H9 (cell line): ENCODE data around the gene MLC1. TPM values are rescaled to one million over a fixed set of nuclear protein-coding genes. Genes with fewer than 3 reads are reported as not detected.

Experiments used
- DNase-seq: peaks from one replicate; pipeline ENCODE4 v3.0.0-alpha.2; 2017
- H2AFZ ChIP-seq: one replicate; pipeline ENCODE4 v1.6.1; 2013; ENCODE audit warnings: mild to moderate bottlenecking, low read length, control low read depth, moderate library complexity
- H2AK5ac ChIP-seq: 2 replicates; pipeline ENCODE4 v1.6.1; 2013; ENCODE audit warnings: low read length, control low read depth, mixed read lengths; ENCODE audit not compliant: insufficient read length
- H2BK120ac ChIP-seq: one replicate; pipeline ENCODE4 v1.6.1; 2013; ENCODE audit warnings: low read depth, mild to moderate bottlenecking, low read length, control low read depth, inconsistent platforms; ENCODE audit not compliant: poor library complexity, severe bottlenecking
- H2BK12ac ChIP-seq: 2 replicates; pipeline ENCODE4 v1.6.1; 2013; ENCODE audit warnings: low read length, control low read depth, mixed read lengths, low read depth; ENCODE audit not compliant: insufficient read length
- H2BK15ac ChIP-seq: 2 replicates; pipeline ENCODE4 v1.6.1; 2013; ENCODE audit warnings: low read depth, low read length, control low read depth
- H2BK20ac ChIP-seq: one replicate; pipeline ENCODE4 v1.6.1; 2013; ENCODE audit warnings: low read depth, mild to moderate bottlenecking, low read length, control low read depth, inconsistent platforms; ENCODE audit not compliant: poor library complexity, severe bottlenecking
- H2BK5ac ChIP-seq: 2 replicates; pipeline ENCODE4 v1.6.1; 2013; ENCODE audit warnings: low read length, control low read depth, mixed read lengths; ENCODE audit not compliant: insufficient read length
- H3K14ac ChIP-seq: 2 replicates; pipeline ENCODE4 v1.6.1; 2013; ENCODE audit warnings: low read length, control low read depth; ENCODE audit not compliant: insufficient read depth
- H3K18ac ChIP-seq: 2 replicates; pipeline ENCODE4 v1.6.1; 2013; ENCODE audit warnings: low read depth, mild to moderate bottlenecking, mixed read lengths, low read length, control low read depth; ENCODE audit not compliant: insufficient read length
- H3K23ac ChIP-seq: 2 replicates; pipeline ENCODE4 v1.6.1; 2013; ENCODE audit warnings: low read length, control low read depth, mixed read lengths, low read depth; ENCODE audit not compliant: insufficient read length
- H3K23me2 ChIP-seq: 2 replicates; pipeline ENCODE4 v1.6.1; 2013; ENCODE audit warnings: low read depth, mild to moderate bottlenecking, mixed read lengths, low read length, control low read depth; ENCODE audit not compliant: insufficient read length, poor library complexity, severe bottlenecking
- H3K27ac ChIP-seq: 2 replicates; pipeline ENCODE4 v1.5.1; 2013; ENCODE audit warnings: low read length, control low read depth, mixed read lengths, low read depth; ENCODE audit not compliant: insufficient read length
- H3K27me3 ChIP-seq: 2 replicates; pipeline ENCODE4 v1.6.1; 2013; ENCODE audit warnings: low read length, control low read depth, inconsistent platforms; ENCODE audit not compliant: insufficient read depth
- H3K4ac ChIP-seq: 2 replicates; pipeline ENCODE4 v1.6.1; 2013; ENCODE audit warnings: low read depth, mild to moderate bottlenecking, control low read depth, inconsistent platforms, low read length, moderate library complexity
- H3K4me1 ChIP-seq: 2 replicates; pipeline ENCODE4 v1.6.1; 2013; ENCODE audit warnings: low read length, control low read depth, inconsistent platforms; ENCODE audit not compliant: insufficient read depth
- H3K4me2 ChIP-seq: 2 replicates; pipeline ENCODE4 v1.6.1; 2013; ENCODE audit warnings: low read length, control low read depth, mixed read lengths; ENCODE audit not compliant: insufficient read length, insufficient read depth
- H3K56ac ChIP-seq: 2 replicates; pipeline ENCODE4 v1.6.1; 2013; ENCODE audit warnings: low read depth, mild to moderate bottlenecking, mixed read lengths, low read length, control low read depth; ENCODE audit not compliant: insufficient read length
- H3K79me1 ChIP-seq: 2 replicates; pipeline ENCODE4 v1.6.1; 2013; ENCODE audit warnings: low read depth, mild to moderate bottlenecking, moderate library complexity, low read length, control low read depth, inconsistent platforms; ENCODE audit not compliant: insufficient read depth, poor library complexity, severe bottlenecking
- H3K79me2 ChIP-seq: 2 replicates; pipeline ENCODE4 v1.6.1; 2013; ENCODE audit warnings: low read length, control low read depth, inconsistent platforms; ENCODE audit not compliant: insufficient read depth
- H3K9ac ChIP-seq: 2 replicates; pipeline ENCODE4 v1.6.1; 2013; ENCODE audit warnings: low read length, control low read depth, mixed read lengths; ENCODE audit not compliant: insufficient read length; ENCODE audit errors: extremely low read depth
- H3K9me3 ChIP-seq: one replicate; pipeline ENCODE4 v1.6.1; 2013; ENCODE audit warnings: low read depth, low read length, inconsistent platforms; ENCODE audit not compliant: control insufficient read depth
- H3T11ph ChIP-seq: one replicate; pipeline ENCODE4 v1.6.1; 2013; ENCODE audit warnings: mild to moderate bottlenecking, low read length, control low read depth, inconsistent platforms
- H4K20me1 ChIP-seq: one replicate; pipeline ENCODE4 v1.6.1; 2013; ENCODE audit not compliant: control insufficient read depth, insufficient read length, insufficient read depth
- H4K5ac ChIP-seq: 2 replicates; pipeline ENCODE4 v1.6.1; 2013; ENCODE audit warnings: low read depth, mild to moderate bottlenecking, mixed read lengths, low read length, control low read depth; ENCODE audit not compliant: insufficient read length
- H4K8ac ChIP-seq: replicated peaks from 2 replicates; pipeline ENCODE4 v1.6.1; 2013; ENCODE audit warnings: low read length, control low read depth, mixed read lengths, low read depth; ENCODE audit not compliant: insufficient read length
- H4K91ac ChIP-seq: 2 replicates; pipeline ENCODE4 v1.6.1; 2013; ENCODE audit warnings: low read depth, mild to moderate bottlenecking, moderate library complexity, mixed read lengths, low read length, control low read depth; ENCODE audit not compliant: insufficient read length
- H3K27ac Mint-ChIP-seq, 3 experiments: 2 replicates in 2 of 3; 3 replicates in 1 of 3; pipeline ENCODE4 v1.8.0; 2020 to 2021; ENCODE audit warnings: mixed read lengths in 3 of 3, mild to moderate bottlenecking in 1 of 3, moderate library complexity in 1 of 3
- H3K27me3 Mint-ChIP-seq: 2 replicates; pipeline ENCODE4 v1.8.0; 2021; ENCODE audit warnings: low read depth, mild to moderate bottlenecking, moderate library complexity, mixed read lengths
- H3K36me3 Mint-ChIP-seq, 3 experiments: 2 replicates in 2 of 3; 3 replicates in 1 of 3; pipeline ENCODE4 v1.8.0; 2020 to 2021; ENCODE audit warnings: low read depth in 3 of 3, mixed read lengths in 3 of 3; ENCODE audit not compliant: insufficient read depth in 1 of 3
- H3K4me1 Mint-ChIP-seq, 2 experiments: 2 replicates each; pipeline ENCODE4 v1.8.0; 2020; ENCODE audit warnings: mixed read lengths in 2 of 2
- H3K4me3 Mint-ChIP-seq, 2 experiments: 2 replicates in 1 of 2; 3 replicates in 1 of 2; pipeline ENCODE4 v1.8.0; 2020 to 2021; ENCODE audit warnings: mild to moderate bottlenecking in 2 of 2, mixed read lengths in 2 of 2, moderate library complexity in 1 of 2
- H3K9me3 Mint-ChIP-seq, 2 experiments: 2 replicates in 1 of 2; 3 replicates in 1 of 2; pipeline ENCODE4 v1.8.0; 2020; ENCODE audit warnings: mild to moderate bottlenecking in 2 of 2, mixed read lengths in 2 of 2, moderate library complexity in 1 of 2
- CTCF ChIP-seq: fragments of 200-600 bp; sonication (generic); conservative IDR thresholded peaks from 3 replicates; pipeline ENCODE4 v1.8.0; 2021; ENCODE audit warnings: antibody characterized with exemption, mild to moderate bottlenecking
- WGBS: extraction: QIAGEN DNeasy Blood & Tissue Kit; methylation state at CpG from one replicate; pipeline ENCODE4 v1.1.7; 2013; ENCODE audit warnings: missing lambda C conversion rate, low lambda C conversion rate, mixed read lengths; ENCODE audit not compliant: insufficient read length; ENCODE audit errors: extremely low coverage; 5-methylcytosine and 5-hydroxymethylcytosine counted together
- total RNA-seq: library from RNA; stranded (reverse); gene quantifications from 2 replicates; pipeline ENCODE4 v1.2.1, GENCODE V29; 2021

The MLC1 gene
- total RNA-seq, 1 experiment from 2014 or later, result not detected

- no peaks in the 10 kb centered on the region for H3K79me1 ChIP-seq
- H4K5ac ChIP-seq, result no peak overlapping the region
- H2AFZ ChIP-seq, result no peak overlapping the region
- H3K9ac ChIP-seq, result no peak overlapping the region
- no peaks in the 10 kb centered on the region for H3K27me3 Mint-ChIP-seq
- no peak overlapping the region for H3K4me2 ChIP-seq
- no peak overlapping the region for H2BK20ac ChIP-seq
- H3K23me2 ChIP-seq, result no peaks in the 10 kb centered on the region
- H3K27ac ChIP-seq, result no peak overlapping the region
- H2BK120ac ChIP-seq, result no peak overlapping the region
- H4K91ac ChIP-seq, result no peak overlapping the region
- no peaks in the 10 kb centered on the region for H4K20me1 ChIP-seq
- no peak overlapping the region for H2AK5ac ChIP-seq
- no peaks in the 10 kb centered on the region for H3K27me3 ChIP-seq
- no peak overlapping the region for H3K18ac ChIP-seq
- no peak overlapping the region for H2BK12ac ChIP-seq
- H3K23ac ChIP-seq, result no peak overlapping the region
- no peak overlapping the region for H2BK15ac ChIP-seq
- H3K27ac Mint-ChIP-seq, result peak overlapping the region in 1 of 3 experiments; percentile 60; a peak in 1 of 7 replicates
- no peaks in the 10 kb centered on the region for H3K9me3 ChIP-seq
- peaks cover 0 to 4% of the 10 kb centered on the region in 2 experiments; a peak in 1 of 5 replicates for H3K9me3 Mint-ChIP-seq
- H3K79me2 ChIP-seq, result no peaks in the 10 kb centered on the region
- TF ChIP-seq CTCF, result no peak
- no peak overlapping the region for H3K4me3 Mint-ChIP-seq
- H3T11ph ChIP-seq, result no peak overlapping the region
- 0 out of 4 replicates have a peak, but pooled peaks cover 0 to 8% of the 10 kb centered on the region in 2 experiments for H3K4me1 Mint-ChIP-seq
- no peak for DNase-seq
- no peaks in the 10 kb centered on the region for H3K36me3 Mint-ChIP-seq
- WGBS, result no CpG with 5 or more reads among the region's 8 CpGs
- no peak overlapping the region for H4K8ac ChIP-seq
- no peak overlapping the region for H3K4ac ChIP-seq
- no peak overlapping the region for H3K56ac ChIP-seq
- H2BK5ac ChIP-seq, result no peak overlapping the region
- no peaks in the 10 kb centered on the region for H3K4me1 ChIP-seq
- H3K14ac ChIP-seq, result no peak overlapping the region
Observed at GRCh38 chr22:50070366-50070765, 14.9 kb downstream of the MLC1 start.
